Stimulated activated CD4-positive, alpha-beta T cell treated with anti-CD3 and anti-CD28 coated beads, Interleukin-2, amount 100 ng/mL, for 4 hours (primary cell): ENCODE data around the gene KLHL14.

Source experiments
- DNase-seq: peaks from one replicate; pipeline ENCODE4 v3.0.0-alpha.2; 2020; ENCODE audit warnings: low read depth

Gene KLHL14

DNA sequence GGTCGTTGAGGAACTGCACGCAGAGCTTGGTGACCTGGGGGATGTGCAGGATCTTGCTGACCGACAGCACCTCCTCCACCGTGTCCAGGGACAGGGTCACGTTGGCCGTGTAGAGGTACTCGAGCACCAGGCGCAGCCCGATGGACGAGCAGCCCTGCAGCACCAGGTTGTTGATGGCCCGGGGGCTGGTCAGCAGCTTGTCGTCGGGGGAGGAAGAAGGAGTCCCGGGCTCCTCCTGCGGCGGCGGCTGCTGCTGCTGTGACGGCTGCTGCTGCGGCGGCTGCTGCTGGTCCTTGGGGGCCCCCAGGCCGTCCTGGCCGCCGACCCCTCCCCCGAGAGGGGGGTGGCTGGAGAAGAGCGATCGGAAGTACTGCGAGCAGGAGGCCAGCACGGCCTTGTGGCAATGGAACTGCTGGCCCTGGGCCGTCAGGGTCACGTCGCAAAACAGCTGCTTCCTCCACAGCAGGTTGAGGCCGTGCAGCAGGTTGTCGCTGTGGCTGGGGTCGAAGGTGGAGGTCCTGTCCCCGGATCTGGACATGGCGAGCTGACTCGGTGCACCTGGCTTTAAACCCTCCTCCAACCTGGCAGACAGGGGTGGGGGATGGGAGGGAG is 2.7 kb downstream of the KLHL14 start:
- DNase-seq, result no peak

DNA sequence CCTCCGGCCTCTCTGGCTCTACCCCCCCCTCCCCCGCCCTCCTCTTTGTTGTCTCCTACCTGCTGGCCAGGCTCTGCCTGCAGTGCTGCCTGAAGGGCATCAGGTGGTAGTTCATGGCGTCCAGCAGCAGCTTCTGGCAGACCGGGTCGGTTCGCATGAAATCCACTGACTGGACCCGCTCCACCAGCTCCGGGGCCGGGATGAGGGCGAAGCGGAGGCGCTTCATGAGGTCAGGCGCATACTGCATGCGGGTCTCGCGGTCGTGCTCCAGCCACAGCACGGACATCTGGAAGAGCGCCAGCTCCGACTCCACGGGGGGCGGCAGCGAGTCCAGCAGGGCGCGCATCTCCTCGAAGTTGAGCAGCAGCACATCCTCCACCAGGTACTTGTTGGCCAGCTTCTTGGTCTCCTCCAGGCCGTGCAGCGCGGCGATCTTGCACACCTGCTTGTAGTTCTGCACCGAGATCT is 3.2 kb downstream of the KLHL14 start:
- no peak for DNase-seq

DNA sequence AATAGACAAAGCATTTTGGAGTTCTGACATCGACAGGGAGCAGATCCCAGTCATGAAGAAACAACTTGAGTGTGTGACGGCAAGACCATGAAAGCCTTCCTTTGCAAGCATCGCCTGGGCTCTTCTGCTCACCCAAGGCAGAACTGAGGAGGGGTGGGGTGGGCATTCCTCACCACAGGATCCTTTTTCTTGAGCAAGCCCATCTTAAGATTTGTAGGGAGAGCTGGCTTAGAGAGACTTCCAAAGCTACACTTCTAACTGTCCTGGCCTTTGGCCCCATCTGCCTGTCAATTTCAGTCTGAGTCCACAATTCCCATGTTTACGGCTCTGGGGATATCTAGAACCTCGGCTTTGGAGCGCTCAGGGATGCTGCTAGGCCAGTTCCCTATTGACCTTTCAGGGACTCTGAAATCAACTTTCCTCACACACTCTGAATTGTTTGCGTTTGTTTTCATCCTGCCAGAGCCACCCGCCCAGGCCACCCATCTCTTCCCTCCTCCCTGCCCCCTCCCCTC is 3.7 kb downstream of the KLHL14 start:
- DNase-seq, result no peak

GRCh38 chr18:32767400-32767799 is 5.4 kb downstream of the KLHL14 start:
- DNase-seq, result no peak

DNA sequence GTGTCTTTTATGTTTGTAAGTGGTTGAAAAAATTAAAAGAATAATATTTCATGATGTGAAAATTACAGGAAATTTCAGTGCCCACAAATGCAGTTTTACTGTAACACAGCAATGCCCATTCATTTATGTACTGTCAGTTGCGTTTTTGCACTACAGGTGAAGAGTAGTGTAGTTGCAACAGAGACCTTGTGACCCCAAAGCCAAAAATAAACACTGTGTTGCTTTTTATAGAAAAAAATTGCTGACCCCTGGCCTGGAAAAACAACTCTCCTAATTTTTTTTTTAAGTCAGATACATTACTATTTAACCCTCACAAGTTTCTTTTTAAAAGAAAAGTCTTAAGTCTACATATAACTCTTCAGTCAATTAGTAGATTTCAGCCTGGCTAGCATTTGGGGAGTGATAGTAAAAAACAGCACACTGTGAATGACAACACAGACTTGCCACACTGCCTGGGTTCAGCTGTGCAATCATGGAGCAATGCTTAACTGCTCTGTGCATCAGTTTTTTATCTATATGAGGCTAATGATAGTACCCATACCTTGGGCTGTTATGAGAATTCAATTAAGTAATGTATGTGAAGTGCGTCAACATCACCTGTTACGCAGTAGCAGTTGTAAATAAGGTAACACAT is 8.1 kb downstream of the KLHL14 start:
- DNase-seq, result no peak

DNA sequence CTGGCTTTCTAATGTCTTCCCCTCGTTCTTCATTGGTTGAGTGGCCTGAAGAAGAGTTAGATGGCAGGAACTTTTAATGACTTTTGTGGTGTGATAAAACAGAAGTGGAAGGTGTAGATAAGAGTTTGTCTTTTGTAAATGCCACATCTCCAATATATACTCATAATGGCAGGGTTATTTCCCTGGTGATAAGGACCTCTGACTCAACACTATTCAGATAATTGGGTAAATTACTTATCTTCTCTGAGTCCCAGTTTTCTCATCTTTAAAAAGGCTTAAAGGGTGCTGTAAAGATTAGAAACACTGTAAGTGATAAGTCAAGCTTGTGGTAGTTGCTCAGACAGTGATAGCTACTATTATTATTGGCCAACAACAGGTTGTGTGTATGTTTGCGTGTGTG is 9.5 kb downstream of the KLHL14 start:
- no peak for DNase-seq

DNA sequence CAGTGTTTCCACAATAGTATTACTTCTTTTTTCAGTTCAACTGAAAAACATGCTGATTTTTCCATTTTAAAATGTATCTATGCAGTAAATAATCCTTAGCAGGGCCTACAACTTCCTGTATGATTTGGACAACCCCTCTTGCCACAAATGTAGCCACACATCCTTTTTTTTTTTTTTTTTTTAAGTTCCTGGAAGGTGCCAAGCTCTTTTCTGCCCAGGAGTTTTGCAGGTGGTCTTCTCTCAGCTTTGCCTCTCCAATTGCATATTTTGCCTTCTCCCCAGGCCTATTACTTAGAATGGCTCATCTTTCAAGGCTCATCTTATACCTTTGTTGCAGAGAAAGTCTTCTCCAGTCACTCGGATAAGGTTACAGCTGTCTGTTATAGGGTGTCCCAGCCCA is 11.6 kb downstream of the KLHL14 start:
- DNase-seq, result no peak

GRCh38 chr18:32760391-32760790 is 12.4 kb downstream of the KLHL14 start:
- DNase-seq, result no peak

GRCh38 chr18:32759611-32760167 is 13.1 kb downstream of the KLHL14 start:
- DNase-seq, result no peak

DNA sequence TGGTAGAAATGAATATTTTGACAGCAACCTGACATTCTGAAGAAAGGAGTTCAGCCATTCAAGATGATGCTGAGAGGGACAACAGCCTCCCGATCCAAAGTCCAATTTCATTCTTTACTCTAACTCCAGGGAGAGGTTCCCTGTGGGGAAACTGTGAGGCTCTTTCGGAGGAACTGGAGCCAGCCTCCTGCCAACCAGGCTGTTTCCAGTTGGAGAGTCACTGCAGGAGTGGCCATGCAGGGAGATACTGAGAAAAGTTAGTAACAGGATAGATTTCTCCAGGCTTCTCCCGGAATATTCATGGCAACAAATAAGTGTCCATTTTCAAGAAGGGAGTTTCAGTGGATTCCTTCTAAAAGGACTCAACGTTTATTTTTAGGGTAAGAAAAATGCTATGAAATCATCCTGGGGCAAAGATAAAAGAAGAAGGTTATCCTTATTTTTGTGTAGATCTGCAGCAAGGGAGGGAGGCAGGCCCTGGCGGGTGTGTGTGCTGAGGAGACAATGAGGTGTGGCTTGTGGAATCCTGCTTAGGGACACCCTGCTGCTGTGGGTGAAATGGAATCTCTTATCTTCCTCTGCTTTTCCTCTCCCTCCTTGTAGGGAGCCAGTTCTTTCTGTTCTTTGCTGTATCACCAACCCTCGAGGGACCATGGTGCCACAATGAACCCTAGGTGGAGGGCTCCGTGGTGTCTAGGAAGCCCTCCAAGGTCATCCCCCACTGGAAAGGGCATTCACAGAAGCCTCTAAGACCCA is 18.1 kb downstream of the KLHL14 start:
- DNase-seq, result no peak

- DNase-seq, result no peak
Measured at GRCh38 chr18:32753656-32754260, 19.1 kb downstream of the KLHL14 start.

DNA sequence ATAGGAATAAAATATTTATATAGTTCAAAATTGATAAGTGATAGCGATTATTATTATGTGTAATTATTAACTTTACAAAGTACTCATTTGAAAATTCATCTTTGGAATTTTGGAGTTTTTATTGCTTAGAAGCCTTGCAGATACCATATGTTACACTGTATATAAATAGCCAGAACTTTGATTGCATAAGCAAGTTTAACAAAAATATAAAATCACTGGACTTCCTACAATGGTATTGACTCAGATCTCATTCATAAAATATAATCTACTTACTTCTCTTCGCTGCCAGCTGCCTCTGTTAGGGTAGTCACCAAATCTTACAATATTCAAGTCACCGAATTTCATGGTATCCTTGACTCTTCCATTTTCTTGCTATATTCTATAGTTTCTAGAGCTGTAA is 22.5 kb downstream of the KLHL14 start:
- DNase-seq, result no peak

- no peak for DNase-seq
Measured at GRCh38 chr18:32749809-32750208, 23.0 kb downstream of the KLHL14 start.

DNA sequence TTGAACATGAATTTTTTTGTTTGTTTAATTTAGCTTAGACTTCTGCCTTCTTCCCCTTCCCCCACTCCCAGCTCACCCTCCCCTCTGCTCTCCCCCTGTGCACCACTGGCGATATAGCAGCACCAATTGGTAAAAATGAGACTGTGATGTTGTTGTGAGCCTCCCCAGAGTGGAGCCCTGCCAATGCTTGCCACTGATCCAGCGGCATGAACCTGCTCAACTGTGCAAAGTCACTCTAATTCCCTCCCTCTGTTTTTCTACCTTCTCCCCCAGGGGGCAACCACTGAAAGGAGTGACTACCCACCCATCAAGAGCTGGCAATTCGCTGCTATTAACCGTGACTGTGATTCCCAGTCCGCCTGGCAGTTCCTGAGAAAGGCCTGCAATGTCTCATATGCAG is 30.2 kb downstream of the KLHL14 start:
- DNase-seq, result no peak

DNA sequence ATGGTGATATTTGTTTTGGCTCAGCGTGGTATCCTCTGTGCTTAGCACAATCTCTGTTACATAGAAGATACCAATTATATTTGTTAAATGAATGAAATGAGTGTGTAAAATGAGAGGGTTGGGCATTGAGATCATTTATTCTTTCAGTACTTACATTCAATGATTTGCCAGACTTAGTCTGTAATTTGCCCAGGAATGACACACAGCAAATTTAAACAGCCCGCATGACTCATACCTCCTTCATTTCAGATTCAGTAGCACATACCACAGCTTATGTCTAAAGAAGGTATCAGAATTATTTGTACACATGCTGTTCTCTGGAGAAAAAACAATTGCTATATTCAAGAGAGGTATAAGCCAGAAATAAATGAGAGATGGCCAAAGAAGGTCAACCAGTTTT is 37.0 kb downstream of the KLHL14 start:
- DNase-seq, result no peak

GRCh38 chr18:32734442-32734841 is 38.4 kb downstream of the KLHL14 start:
- DNase-seq, result no peak

DNA sequence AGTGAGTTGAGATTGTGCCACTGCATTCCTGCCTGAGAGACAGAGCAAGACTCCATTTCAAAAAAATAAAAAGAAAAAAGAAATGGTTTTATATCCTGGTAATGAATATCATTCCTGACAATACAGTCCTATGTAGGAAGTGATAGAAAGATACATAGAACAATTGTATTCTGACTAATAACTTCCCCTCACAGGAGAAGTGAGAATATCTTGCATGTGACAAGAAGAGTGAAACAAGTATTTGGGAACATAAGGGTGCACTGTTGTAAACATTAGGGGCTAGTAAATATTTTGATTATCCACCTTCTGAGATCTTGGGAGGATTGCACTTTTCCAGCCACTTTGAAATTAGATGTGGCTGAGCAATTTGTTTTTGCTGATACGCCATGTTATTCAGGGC is 40.7 kb downstream of the KLHL14 start:
- DNase-seq, result no peak

GRCh38 chr18:32730620-32731091 is 42.2 kb downstream of the KLHL14 start:
- no peak for DNase-seq

- no peak for DNase-seq
Measured at GRCh38 chr18:32730068-32730467, 42.8 kb downstream of the KLHL14 start.

DNA sequence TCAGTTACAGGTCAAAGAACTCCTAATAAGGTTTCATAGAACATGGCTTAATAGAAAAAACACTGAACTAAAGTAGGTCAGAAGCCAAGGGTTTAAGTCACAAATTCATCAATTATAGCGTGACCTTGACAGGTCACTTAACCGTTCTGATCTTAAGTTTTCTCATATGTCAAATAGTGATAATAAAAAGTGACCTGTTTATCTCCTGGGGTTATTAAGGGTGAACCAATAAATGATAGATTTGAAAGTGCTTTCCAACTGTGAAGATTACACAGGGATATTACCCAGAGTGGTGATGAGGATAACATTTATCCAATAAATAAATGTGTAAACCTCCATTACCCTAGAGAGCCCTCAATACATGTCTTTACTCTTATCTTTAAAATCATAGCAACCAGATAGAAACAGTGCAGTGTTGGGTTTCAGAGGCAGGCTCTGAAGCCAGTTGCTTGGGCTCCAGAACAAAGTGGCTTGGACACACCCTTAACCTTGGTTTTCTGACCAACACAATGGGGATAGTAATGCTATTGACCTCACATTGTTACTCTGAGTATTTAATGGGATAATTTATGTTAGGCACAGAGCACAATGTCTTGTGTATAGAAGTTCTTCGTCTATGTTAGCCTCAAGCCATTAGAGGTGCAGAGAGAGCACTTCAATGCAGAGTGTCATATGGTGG is 48.6 kb downstream of the KLHL14 start:
- no peak for DNase-seq

- DNase-seq, result no peak
Measured at GRCh38 chr18:32722279-32722678, 50.5 kb downstream of the KLHL14 start.

- no peak for DNase-seq
Measured at GRCh38 chr18:32717126-32717525, 55.7 kb downstream of the KLHL14 start.
